ENCODE results near the gene MARCKS.
"Not testable (repeated sequence)": the region's sequence is repeated elsewhere in the genome, so short reads cannot be mapped to it uniquely, and the experiment has no call there.

Gene MARCKS

DNA sequence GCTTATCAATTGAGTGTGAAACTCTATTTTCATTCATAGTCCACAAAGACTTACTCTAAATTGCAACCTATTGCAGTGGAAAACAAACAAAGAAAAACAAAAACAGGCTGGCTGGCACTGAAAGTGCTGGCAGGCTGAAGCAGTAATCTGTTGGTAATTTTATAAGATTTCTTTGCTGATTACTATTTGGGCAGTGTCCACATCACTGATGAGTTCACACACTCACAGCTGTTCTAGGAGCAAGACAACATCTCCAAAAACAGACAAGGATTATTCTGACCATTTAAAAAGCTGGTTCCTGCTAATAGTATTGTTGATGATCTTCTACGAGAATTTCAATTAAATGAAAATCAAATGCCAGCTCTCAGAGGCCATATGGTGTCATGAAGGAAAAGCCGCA, 26.9 kb downstream of the MARCKS start:
- no peak for DNase-seq (ENCODE audit: low read depth)

DNA sequence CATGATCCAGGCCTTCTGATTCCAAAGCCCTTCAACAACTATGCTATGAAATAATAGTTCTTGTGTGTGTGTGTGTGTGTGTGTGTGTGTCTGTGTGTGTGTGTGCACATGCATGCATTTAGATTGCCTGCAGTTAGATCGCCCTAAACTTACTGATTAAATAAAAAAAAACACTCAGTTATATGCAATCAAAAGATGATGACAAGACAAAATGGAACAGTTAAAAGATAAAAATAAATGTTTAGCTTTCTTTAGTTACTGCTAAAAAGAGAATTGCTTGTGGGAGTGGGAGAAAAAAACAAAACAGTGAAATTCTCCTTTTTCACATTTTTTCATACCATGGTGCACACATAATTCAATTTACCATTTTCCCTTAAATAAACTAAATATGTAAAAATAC, 29.4 kb downstream of the MARCKS start:
- no peak for DNase-seq (ENCODE audit: low read depth)

DNA sequence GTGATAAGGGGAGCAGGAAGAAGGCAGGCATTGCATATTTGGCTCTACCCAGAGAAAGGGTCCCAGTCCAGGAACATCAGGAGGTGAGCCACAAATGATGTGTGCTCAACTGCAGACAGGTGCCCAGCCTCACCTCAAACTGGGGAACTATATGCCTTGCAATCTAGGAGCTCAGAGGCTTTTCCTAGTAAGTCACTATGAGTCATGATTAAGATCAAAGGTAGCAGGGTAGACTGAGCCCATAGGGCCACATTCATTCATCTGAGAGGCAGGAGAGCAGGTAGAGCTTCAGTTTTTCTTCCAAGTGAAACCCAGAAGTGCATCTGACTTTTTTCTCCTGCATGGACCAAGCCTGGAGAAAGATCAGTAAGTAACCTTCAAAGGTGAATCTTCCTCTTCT, 31.3 kb downstream of the MARCKS start:
- DNase-seq (ENCODE audit: low read depth) = no peak

DNA sequence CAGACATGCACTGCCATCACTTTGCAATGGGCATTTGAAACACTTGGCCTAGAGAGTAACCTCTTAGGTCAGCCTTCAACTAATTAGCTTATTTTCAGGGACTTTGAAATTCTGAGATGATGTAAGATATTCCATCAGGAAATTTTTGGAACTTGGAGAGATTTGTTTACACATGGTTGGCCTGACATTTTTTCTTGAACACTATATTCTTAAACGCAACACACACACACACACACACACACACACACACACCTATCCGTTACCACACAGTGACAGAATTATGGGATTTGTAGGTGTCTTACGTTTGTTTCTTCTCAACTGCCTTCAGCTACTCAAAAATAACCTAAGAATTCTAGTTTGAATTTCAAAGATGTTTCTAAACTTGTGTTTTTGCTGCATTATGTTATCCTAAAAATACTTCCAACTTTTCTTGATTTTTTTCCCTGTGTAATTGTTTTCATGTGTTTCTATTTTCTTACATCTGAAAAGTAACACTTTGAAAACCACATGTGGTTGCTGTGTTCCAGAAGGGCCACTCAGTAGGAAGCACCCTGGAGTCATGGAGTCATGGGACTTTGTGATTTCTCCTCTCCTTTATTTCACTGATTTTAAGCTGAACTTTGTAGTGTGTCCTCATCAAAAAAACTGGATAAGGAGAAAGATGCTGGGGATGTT, 31.9 kb downstream of the MARCKS start:
- DNase-seq (ENCODE audit: low read depth) = no peak

DNA sequence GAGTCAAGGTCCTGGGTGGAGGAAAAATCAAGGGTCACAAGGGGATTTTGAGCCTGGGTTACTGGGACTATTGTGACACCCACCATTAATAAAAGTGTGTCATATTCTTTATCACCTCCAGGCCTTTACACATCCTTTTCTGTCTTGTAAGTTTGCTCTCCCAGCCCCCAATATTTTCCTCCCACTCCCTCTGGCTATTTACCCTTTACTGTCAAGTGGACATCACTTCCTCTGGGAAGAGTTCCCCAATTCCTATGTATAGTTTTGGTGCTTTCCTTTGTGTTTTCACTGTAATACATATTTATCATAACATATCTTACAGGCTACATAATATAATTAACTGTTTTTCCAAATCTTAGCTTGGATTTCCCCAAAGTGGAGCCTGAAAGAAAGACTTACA, 36.3 kb downstream of the MARCKS start:
- DNase-seq (ENCODE audit: low read depth) = no peak

DNA sequence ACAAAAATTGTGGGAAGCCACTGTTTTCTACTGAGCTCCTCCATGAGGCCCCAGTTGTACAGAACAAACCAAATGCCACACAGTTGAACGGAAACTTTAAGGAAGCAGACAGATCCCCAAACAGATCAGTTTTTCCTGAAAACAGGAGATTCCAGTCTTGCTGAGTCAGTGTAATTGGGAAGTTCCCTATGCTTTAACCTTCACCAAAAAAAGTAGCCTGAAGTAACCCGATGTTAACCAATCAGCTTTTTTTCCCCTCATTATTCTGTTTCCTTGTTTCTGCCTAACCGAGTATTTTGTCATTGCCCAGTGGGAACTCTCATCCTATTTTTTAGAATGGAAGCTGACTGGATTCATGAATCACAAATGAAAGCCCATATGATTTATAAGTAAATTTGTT, 36.7 kb downstream of the MARCKS start:
- no peak for DNase-seq (ENCODE audit: low read depth)

DNA sequence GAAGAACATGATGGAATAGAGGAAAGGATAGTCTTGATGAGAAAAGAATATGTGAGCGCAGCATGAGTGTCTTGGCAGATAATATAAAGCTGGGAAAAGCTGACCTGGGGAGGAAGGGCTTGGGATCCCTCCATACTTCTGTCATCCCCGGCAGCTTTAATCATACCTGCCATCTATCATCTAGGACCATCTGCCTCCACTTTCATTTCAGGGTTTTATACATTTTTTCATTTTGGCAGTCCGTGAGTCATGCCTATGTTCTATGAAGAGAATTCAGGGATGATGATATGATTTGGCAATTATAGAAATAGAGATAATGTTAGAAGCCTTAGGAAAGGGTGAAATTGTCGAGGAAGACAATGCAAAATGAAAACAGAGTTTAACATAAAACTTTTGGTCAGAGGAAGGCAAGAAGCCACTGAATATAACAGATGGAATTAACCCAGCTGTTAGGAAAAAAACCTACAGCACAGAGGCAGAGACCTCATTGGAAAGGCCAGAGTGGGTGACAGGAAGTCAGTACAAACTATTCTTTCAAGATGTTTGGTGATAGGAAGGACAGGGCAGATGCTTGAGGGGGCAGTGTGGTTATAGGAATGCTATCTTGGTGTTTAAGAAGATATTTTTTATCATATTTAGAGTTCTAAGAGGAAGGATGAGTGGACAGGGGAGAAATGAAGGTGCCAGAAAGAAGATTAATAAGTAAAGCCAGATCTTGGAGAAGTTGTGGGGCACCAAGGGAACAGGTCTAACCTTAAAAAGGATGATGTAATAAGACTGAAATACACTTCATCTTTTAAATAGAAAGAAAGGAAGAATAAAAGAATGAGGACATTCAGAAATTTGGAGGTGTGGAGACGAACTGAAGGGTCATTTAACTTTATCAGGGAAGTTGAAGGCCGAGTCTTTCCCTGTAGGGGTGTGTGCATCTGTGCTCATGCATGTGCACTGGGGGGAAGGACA, 37.8 kb downstream of the MARCKS start:
- DNase-seq (ENCODE audit: low read depth) = no peak

DNA sequence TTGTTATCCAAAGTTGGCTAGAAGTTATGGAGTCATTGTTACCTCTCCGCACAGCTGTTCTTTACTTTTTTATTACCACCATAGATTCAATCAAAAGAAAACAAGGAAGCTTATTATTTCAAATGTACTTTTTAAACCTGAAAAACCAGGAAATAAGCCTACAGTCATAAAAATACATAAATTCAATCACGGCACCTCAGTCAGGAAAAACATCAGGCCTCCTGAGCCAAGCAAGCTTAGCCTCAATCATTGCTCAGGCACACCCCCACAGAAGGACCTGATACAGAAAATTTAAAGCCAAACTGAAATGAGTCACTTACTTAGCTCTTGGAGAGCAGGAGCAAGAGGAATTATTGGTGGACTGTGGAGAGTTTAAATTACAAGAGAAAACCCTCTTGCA, 44.3 kb downstream of the MARCKS start:
- no peak for DNase-seq (ENCODE audit: low read depth)

DNA sequence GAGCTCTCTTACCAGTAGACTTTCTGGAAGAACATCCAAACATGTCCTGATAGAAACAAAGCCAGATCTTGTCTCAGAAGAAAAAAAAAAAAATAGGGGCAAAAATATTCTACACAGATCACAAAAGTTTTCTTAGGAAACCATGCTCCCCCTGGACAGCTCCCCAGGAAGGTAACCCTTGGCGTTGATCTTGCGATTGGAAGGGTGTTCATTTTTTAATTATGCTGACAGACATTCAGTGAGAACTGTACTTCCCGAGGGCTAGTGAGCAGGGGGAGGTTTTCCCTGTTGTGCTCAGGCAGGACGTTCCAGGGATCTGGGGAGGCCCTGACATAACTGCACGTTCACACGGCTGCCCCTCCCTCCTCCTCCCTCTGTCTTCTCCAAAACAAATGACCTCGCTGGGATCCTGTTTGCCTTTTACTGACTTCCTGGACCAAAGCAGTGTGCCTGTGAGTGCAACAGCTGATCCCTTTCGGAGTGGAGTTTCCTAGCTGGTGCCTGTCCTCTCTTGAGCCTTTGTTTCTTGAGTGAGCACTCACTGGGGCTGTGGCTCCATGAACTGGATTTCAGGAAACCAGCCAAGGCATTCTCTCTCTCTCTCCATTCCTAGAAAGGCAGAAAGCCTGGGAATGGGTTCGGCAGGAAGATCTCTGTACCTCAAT, 46.7 kb downstream of the MARCKS start:
- DNase-seq (ENCODE audit: low read depth) = no peak

DNA sequence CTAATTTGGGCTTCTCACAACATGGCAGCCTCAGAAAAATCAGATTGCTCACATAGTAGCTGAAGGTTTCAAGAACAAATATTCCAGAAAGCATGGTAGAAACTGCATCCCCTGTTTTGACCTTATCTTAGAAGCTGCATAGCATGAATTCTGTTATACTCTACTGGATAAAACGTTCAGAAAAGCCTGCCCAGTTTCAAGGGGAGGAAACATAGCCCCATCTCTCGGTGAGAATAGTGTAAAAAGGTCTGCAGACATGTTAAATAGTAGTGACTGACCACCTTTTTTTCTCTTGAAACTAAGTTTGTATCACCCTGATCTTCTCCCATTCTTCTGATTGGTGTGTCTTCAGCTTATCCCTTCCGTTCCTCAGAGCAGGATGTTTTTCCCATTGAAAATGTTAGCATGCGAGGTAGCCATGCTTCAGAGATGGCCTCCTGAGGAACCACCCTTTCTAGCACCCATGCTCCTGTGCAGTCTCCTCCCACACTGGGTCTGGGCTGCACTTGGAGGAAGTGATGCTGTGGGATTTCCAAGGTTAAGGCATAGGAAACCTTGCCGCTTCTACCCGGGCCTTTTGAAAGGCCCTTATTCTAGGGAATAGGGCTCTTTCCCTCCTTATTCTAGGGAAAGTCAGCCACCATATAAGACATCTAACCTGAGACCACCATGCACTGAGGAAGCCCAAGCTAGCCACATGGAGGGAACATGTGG, 50.1 kb downstream of the MARCKS start:
- DNase-seq (ENCODE audit: low read depth) = no peak

DNA sequence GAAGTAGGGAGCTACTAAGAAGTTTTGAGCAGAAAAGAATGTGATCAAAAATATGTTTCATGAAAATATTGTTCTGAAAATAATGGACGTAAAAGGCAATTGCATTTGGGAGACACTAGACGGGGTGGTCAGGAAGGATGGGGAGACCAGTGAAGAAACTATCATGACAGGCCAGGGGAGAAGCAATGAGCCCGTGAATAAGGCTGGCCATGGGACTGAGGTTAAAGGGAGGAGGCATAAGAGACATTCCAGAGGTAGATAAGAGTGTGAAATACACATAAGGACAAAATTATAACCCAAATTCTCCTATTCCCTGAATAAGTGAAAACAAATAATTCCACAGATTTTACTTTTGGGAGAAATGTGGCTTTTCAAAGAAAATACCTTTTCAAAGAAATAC, 51.7 kb downstream of the MARCKS start:
- no peak for DNase-seq (ENCODE audit: low read depth)

DNA sequence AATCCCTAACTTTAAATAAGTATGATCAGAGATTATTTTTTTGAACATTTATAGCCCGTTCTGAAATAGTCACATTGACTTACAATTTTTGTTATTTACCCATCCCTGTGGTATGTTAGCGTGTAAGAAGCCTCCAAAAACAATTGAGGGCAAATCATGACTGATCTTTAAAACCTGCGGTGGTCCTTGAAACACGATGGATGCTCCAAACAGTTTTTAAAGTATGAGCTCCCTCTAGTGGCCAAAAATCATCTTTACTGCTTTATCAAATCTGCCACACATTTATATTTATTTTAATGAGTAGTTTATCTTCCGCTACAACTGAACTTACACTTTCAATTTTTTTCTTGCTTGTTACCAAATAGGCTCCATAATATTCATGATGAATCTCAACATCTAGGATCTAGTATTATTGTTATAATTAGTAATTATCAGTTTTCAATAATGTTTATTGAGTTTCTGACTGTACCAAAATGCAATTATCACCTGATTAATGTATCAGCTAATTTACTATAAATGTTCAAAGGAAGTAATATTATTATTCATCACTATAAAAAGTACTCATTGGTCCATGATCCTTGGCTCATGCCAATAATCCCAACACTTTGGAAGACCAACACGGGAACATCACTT, 52.2 kb downstream of the MARCKS start:
- no peak for DNase-seq (ENCODE audit: low read depth)

DNA sequence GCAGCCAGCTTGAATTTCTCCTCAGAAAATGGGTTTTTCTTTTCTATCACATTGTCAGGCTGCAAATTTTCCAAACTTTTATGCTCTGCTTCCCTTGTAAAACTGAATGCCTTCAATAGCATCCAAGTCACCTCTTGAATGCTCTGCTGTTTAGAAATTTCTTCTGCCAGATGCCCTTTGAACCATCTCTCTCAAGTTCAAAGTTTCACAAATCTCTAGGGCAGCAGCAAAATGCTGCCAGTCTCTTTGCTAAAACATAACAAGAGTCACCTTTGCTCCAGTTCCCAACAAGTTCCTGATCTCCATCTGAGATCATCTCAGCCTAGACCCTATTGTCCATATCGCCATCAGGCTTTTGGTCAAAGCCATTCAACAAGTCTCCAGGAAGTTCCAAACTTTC, 53.1 kb downstream of the MARCKS start:
- DNase-seq (ENCODE audit: low read depth) = not testable (repeated sequence)
